Psoas muscle (tissue), 8 donors: ENCODE data around the gene DCHS1. TPM values are rescaled to one million over a fixed set of nuclear protein-coding genes. Genes with fewer than 3 reads are reported as not detected.

ENCODE experiments used
- ATAC-seq, 4 donors: fragments of 200-7000 bp; cut with Tn5 transposase; one replicate each; pipeline ENCODE4 v1.9.1; 2020; ENCODE audit warnings: moderate library complexity in 3 of 4, mild to moderate bottlenecking in 2 of 4
- DNase-seq, 2 donors: peaks; one replicate each; pipeline ENCODE4 v3.0.0-alpha.2; 2020
- H3K27ac ChIP-seq: fragments of 200-600 bp; one replicate; pipeline ENCODE4 v1.8.0; 2022
- H3K27me3 ChIP-seq, 3 donors: fragments of 200-600 bp in 1 of 3; one replicate each; pipeline versions ENCODE4 v1.6.1 to v1.8.0; 2013 to 2022; ENCODE audit warnings: low read length in 2 of 3, mild to moderate bottlenecking in 2 of 3, moderate library complexity in 1 of 3; ENCODE audit not compliant: insufficient read depth in 3 of 3
- H3K36me3 ChIP-seq, 2 donors: fragments of 200-600 bp in 1 of 2; one replicate each; pipeline versions ENCODE4 v1.6.1 to v1.8.0; 2013 to 2022; ENCODE audit warnings: low read depth in 1 of 2, mild to moderate bottlenecking in 1 of 2, moderate library complexity in 1 of 2; ENCODE audit not compliant: insufficient read depth in 1 of 2
- H3K4me1 ChIP-seq: fragments of 200-600 bp; one replicate; pipeline ENCODE4 v1.8.0; 2022
- H3K4me3 ChIP-seq: fragments of 200-600 bp; one replicate; pipeline ENCODE4 v1.8.0; 2022; ENCODE audit warnings: mild to moderate bottlenecking
- H3K9me3 ChIP-seq: fragments of 200-600 bp; one replicate; pipeline ENCODE4 v1.8.0; 2022
- WGBS, 3 donors: extraction: QIAGEN DNeasy Blood & Tissue Kit; methylation state at CpG; one replicate each; pipeline versions ENCODE4 v1.1.6 to v1.1.7; 2013; 5-methylcytosine and 5-hydroxymethylcytosine counted together
- intact Hi-C, 2 donors: fragments of 100-400 bp; cut with DNase I; formaldehyde crosslinking; loops; one replicate each; pipeline versions ENCODE4 v1.11.0 to v1.14.2; 2022
- polyA plus RNA-seq, 3 donors: library from polyadenylated mRNA; stranded (reverse); fragments of 200-250 nt; gene quantifications; one replicate each; pipeline ENCODE4 v1.2.3, GENCODE V29; 2013
- total RNA-seq, 4 donors: library from RNA; stranded (reverse); fragmentation: NEBNext Ultra II Directional in 2 of 4; extraction: Animal tissue kit (Norgen Biotek cat#: 25700) in 2 of 4; gene quantifications; one replicate each; pipeline versions ENCODE4 v1.2.1 to v1.2.4, GENCODE V29; 2021 to 2023
- TF ChIP-seq, protein P1 (sequence below): fragments of 200-600 bp; IDR thresholded peaks from one replicate; pipeline ENCODE4 v1.8.0; 2022; ENCODE audit warnings: antibody characterized with exemption
- donor health status: healthy with polysubstance abuse.
- donor health status: DM: no; HTN: no; CAD: no; lungs with moderate emphysema.
- donor health status: Bipolar disorder and iron deficiency.
- donor health status: healthy.
- donor health status: DM: yes; HTN: yes; CAD: no.
- donor health status: DM: no; HTN: no; CAD: no.
- donor health status: DM: no; HTN: no; CAD: no.
- donor health status: DM: yes; HTN: yes; CAD: no.

DCHS1 gene
- total and polyA plus RNA-seq, 7 donors: 0.98 to 7.2 (median 3.2) TPM

DNA sequence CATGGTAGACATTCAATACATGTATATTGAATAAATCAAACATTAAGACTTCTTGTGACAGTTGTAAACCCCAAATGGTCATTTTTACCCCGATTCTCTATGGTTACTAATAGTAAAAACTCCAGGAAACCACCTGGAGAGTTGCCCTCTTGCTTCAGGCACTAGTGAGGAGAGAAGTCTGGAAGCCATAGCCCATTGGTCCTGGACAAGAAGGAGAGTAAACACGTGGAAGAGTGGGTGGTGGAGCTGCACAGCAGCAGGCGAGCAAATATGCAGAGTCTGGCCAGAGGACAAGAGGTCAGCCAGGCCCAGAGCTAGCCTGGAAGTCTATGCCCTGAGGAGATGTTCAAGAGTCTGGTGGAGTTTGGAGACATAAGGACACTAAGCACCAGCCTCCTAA, 17.7 kb downstream of the DCHS1 start:
- H3K27me3 ChIP-seq: no peaks in the 10 kb centered on the region
- no peaks in the 10 kb centered on the region for H3K9me3 ChIP-seq
- TF ChIP-seq, protein P1, sequence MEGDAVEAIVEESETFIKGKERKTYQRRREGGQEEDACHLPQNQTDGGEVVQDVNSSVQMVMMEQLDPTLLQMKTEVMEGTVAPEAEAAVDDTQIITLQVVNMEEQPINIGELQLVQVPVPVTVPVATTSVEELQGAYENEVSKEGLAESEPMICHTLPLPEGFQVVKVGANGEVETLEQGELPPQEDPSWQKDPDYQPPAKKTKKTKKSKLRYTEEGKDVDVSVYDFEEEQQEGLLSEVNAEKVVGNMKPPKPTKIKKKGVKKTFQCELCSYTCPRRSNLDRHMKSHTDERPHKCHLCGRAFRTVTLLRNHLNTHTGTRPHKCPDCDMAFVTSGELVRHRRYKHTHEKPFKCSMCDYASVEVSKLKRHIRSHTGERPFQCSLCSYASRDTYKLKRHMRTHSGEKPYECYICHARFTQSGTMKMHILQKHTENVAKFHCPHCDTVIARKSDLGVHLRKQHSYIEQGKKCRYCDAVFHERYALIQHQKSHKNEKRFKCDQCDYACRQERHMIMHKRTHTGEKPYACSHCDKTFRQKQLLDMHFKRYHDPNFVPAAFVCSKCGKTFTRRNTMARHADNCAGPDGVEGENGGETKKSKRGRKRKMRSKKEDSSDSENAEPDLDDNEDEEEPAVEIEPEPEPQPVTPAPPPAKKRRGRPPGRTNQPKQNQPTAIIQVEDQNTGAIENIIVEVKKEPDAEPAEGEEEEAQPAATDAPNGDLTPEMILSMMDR: no peak
- H3K36me3 ChIP-seq: peaks cover 0 to 13% of the 10 kb centered on the region in 2 donors
- 8 to 17% (median 12%) methylated on average over 3 of the region's 3 CpGs for WGBS, 3 donors
- DNase-seq (no peak), ATAC-seq (peak; percentile 28 to 57 (median 50))
- H3K27ac ChIP-seq: no peak overlapping the region
- intact Hi-C loops: no loop called here
- no peak overlapping the region for H3K4me3 ChIP-seq
- peaks cover 4% of the 10 kb centered on the region for H3K4me1 ChIP-seq

DNA sequence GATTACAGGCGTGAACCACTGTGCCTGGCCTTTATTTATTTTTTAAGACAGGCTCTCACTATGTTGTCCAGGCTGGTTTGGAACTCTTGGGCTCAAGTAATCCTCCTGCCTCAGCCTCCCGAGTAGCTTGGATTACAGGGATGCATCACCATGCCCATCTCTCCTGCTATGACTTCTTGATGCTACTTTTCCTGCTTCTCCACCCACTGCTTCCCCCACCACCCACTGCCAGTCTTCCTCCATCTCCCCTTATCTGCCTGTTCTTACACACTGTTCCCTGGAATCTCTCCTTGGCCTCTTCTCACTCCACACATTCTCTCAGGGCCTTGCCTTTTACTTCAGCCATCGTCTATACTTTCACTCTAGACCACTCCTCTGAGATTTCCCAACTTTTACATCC, 19.1 kb downstream of the DCHS1 start:
- H3K36me3 ChIP-seq: peaks cover 0 to 19% of the 10 kb centered on the region in 2 donors
- H3K9me3 ChIP-seq: no peaks in the 10 kb centered on the region
- TF ChIP-seq, protein P1: no peak
- H3K27ac ChIP-seq: no peak overlapping the region
- peaks cover 4% of the 10 kb centered on the region for H3K4me1 ChIP-seq
- H3K4me3 ChIP-seq: no peak overlapping the region
- intact Hi-C loops: no loop called here
- H3K27me3 ChIP-seq: no peaks in the 10 kb centered on the region
- DNase-seq: no peak
- ATAC-seq: no peak
- 76 to 87% (median 81%) methylated on average over 3 of the region's 3 CpGs for WGBS, 3 donors

DNA sequence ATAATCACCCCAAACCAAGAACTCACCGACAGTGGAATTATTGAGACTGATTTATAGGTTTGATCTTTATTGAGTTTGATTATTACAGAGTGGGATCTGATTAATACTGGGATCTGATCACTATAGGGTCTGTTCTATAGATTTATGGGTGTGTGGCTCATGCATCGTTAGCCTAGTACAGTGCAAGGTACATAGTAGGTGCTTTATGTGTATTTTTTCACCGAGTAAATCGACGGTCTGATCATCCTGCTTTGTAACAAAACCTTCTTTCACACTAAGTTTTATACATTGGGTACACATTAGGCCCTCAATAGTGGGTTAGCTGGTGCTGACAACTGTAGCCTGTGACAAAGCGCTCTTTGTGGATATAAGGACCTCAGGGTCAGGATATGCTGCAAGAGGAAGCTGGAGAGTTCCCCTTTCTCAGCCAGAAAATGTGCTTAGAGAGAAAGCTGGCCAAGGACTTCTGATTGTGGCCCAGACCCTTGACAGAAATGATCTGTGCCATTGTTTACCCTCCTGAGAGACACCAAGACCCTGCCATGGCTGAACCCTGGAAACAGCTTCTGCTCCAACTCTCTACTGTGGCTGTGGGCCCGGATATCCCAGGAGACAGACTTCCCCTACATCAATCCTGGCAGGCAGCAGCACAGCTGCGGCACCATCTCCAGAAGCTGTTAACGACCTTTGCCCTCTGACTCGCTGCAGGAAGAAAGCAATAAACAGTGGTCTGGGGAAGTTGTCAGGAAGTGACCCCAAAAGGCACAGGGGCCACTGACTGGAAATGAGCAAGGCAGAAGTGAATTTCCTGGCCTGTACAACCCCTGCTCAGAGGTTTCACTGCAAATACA, 20.3 kb downstream of the DCHS1 start:
- no peak overlapping the region for H3K4me3 ChIP-seq
- peaks cover 0 to 12% of the 10 kb centered on the region in 2 donors for H3K36me3 ChIP-seq
- H3K4me1 ChIP-seq: peaks cover 4% of the 10 kb centered on the region
- WGBS, 3 donors: 33 to 42% (median 39%) methylated on average over 10 of the region's 10 CpGs
- DNase-seq: peak; percentile 51 to 81
- no peaks in the 10 kb centered on the region for H3K9me3 ChIP-seq
- H3K27ac ChIP-seq: peak overlapping the region; percentile 46
- no peaks in the 10 kb centered on the region for H3K27me3 ChIP-seq
- intact Hi-C loops: no loop called here
- peak; percentile 46 to 69 (median 54) for ATAC-seq
- TF ChIP-seq, protein P1: no peak

DNA sequence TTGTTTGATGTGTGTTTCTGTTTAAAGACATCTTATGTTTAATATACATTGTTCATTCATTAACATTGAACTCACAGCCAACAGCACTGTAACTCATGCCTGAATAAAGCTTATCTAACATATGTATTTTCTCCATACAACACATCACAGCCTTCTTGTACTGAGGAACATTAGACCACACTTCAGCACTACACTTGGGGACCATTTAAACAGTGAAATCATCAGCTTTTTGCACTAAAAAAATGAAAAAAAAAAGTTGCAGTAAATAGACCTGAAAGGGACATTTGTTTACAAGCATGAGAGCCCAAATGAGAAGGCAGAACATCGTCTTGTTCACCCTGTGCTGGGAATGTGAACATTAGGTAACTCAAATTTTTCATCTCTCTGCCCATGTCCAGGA, 21.1 kb downstream of the DCHS1 start:
- Histone ChIP-seq H3K4me1 (peaks cover 4% of the 10 kb centered on the region), H3K4me3 (no peak overlapping the region), H3K27me3 (no peaks in the 10 kb centered on the region), H3K9me3 (no peaks in the 10 kb centered on the region), H3K27ac (no peak overlapping the region), H3K36me3 (peaks cover 0 to 10% of the 10 kb centered on the region in 2 donors)
- intact Hi-C loops: no loop called here
- no peak for ATAC-seq
- TF ChIP-seq, protein P1: no peak
- no peak for DNase-seq
- WGBS, 3 donors: 57 to 64% (median 64%) methylated on average over 1 of the region's 1 CpG
